Myocyte (in vitro differentiated cells): Measurements from ENCODE around the gene PWP2. TPM values are rescaled to one million over a fixed set of nuclear protein-coding genes. Genes with fewer than 3 reads are reported as not detected.

Experiments
- DNase-seq: peaks from one replicate; pipeline ENCODE4 v3.0.0-alpha.2; 2012; ENCODE audit warnings: low read depth
- polyA plus RNA-seq: library from polyadenylated mRNA; unstranded; fragments of >200 nt; gene quantifications from one replicate; pipeline ENCODE4 v1.2.1, GENCODE V29; 2012; ENCODE audit warnings: missing spikeins
- total RNA-seq: library from RNA; depleted of rRNA; stranded (reverse); fragments of >200 nt; gene quantifications from 2 replicates; pipeline ENCODE4 v1.2.3, GENCODE V29; 2014

The PWP2 gene
- 22.6 and 28.4 TPM in 2 replicates for total RNA-seq
- 13.4 TPM for polyA plus RNA-seq

GRCh38 chr21:44107026-44107501 is at the start of gene PWP2:
PWP2 (plus strand) TSS chr21:44107399; CDS start chr21:44107417, 18 bp downstream.
- DNase-seq = peak; percentile 28

GRCh38 chr21:44057960-44058651 is 49.1 kb upstream of the PWP2 start:
- peak; percentile 47 for DNase-seq

- no peak for DNase-seq
These were observed 48.6 kb upstream of the PWP2 start for GRCh38 chr21:44058652-44058964.

GRCh38 chr21:44058981-44059380 is 48.2 kb upstream of the PWP2 start:
- no peak for DNase-seq

- DNase-seq = no peak
These were observed 47.5 kb upstream of the PWP2 start for GRCh38 chr21:44059710-44060109.

GRCh38 chr21:44062380-44062779 is 44.8 kb upstream of the PWP2 start:
- no peak for DNase-seq

- no peak for DNase-seq
These were observed 43.9 kb upstream of the PWP2 start for GRCh38 chr21:44063151-44063912.

- DNase-seq = no peak
These were observed 42.3 kb upstream of the PWP2 start for GRCh38 chr21:44064852-44065403.

- no peak for DNase-seq
These were observed 41.8 kb upstream of the PWP2 start for GRCh38 chr21:44065428-44065827.

GRCh38 chr21:44066116-44066515 is 41.1 kb upstream of the PWP2 start:
- DNase-seq = no peak

GRCh38 chr21:44067011-44067839 is 40.0 kb upstream of the PWP2 start:
- no peak for DNase-seq

- DNase-seq = no peak
These were observed 36.8 kb upstream of the PWP2 start for GRCh38 chr21:44070391-44070790.

- no peak for DNase-seq
These were observed 35.7 kb upstream of the PWP2 start for GRCh38 chr21:44071359-44072104.

GRCh38 chr21:44072111-44072510 is 35.1 kb upstream of the PWP2 start:
- DNase-seq = no peak

- DNase-seq = no peak
These were observed 32.8 kb upstream of the PWP2 start for GRCh38 chr21:44074315-44074958.

GRCh38 chr21:44076316-44076715 is 30.9 kb upstream of the PWP2 start:
- DNase-seq = no peak

- no peak for DNase-seq
These were observed 28.7 kb upstream of the PWP2 start for GRCh38 chr21:44078411-44078981.

GRCh38 chr21:44079446-44079845 is 27.8 kb upstream of the PWP2 start:
- no peak for DNase-seq

- no peak for DNase-seq
These were observed 27.4 kb upstream of the PWP2 start for GRCh38 chr21:44079846-44080245.
